A549 (cell line): ENCODE measurements around the gene PIF1. TPM values are rescaled to one million over a fixed set of nuclear protein-coding genes. Genes with fewer than 3 reads are reported as not detected.

Source experiments
- ATAC-seq, 2 experiments: fragments of 200-7000 bp in 1 of 2; fragments of >200 bp in 1 of 2; cut with Nextera tagmentation in 1 of 2; cut with Tn5 transposase in 1 of 2; 3 replicates each; pipeline versions ENCODE4 v1.8.0 to v1.9.1; 2018 to 2020; ENCODE audit warnings: mild to moderate bottlenecking in 1 of 2, moderate library complexity in 1 of 2
- CTCF ChIA-PET: fragments of 300-600 bp; sonication (Branson Sonifier 250); formaldehyde crosslinking; extraction: SDS; loops from one replicate; lab custom pipeline; 2021; ENCODE audit warnings: antibody characterized with exemption, inconsistent platforms; lab: Yijun Ruan, JAX
- POLR2A ChIA-PET: fragments of 350-600 bp; formaldehyde crosslinking; extraction: SDS; loops from one replicate; lab custom pipeline; 2021; ENCODE audit warnings: antibody characterized with exemption, inconsistent platforms; lab: Yijun Ruan, JAX
- DNase-seq, 2 experiments: peaks; one replicate each; pipeline versions ENCODE4 v3.0.0 to v3.0.0-alpha.2; 2011 to 2016; ENCODE audit warnings: low read depth in 1 of 2, low spot score in 1 of 2
- FAIRE-seq: peaks from 2 replicates; lab custom pipeline; 2011; peaks lifted over from hg19 to GRCh38; lab: Jason Lieb, UNC
- H3K27ac ChIP-seq, 2 experiments: fragments of >200 bp; sonication (Bioruptor Twin); formaldehyde crosslinking; 3 replicates each; pipeline ENCODE4 v1.5.1; 2016 to 2017
- H3K4me1 ChIP-seq: fragments of >200 bp; sonication (Bioruptor Twin); formaldehyde crosslinking; 3 replicates; pipeline ENCODE4 v1.6.1; 2016
- H3K4me2 ChIP-seq: fragments of >200 bp; sonication (Bioruptor Twin); formaldehyde crosslinking; 3 replicates; pipeline ENCODE4 v1.6.1; 2016
- H3K4me3 ChIP-seq: fragments of >200 bp; sonication (Bioruptor Twin); formaldehyde crosslinking; 3 replicates; pipeline ENCODE4 v1.5.1; 2016
- H3K9me3 ChIP-seq: fragments of >200 bp; sonication (Bioruptor Twin); formaldehyde crosslinking; 3 replicates; pipeline ENCODE4 v1.6.1; 2016
- BHLHE40 ChIP-seq: IDR thresholded peaks from 2 replicates; pipeline ENCODE4 v1.6.1; 2012; ENCODE audit warnings: low read depth, low read length, inconsistent platforms
- CBX2 ChIP-seq: fragments of 200-600 bp; sonication (generic); IDR thresholded peaks from 2 replicates; pipeline ENCODE4 v1.6.1; 2016; ENCODE audit warnings: low read depth, mild to moderate bottlenecking, borderline replicate concordance
- CHD4 ChIP-seq: fragments of 200-600 bp; sonication (generic); IDR thresholded peaks from 2 replicates; pipeline ENCODE4 v1.6.1; 2016; ENCODE audit warnings: antibody characterized with exemption, mild to moderate bottlenecking, borderline replicate concordance
- EHMT2 ChIP-seq: fragments of 200-600 bp; sonication (generic); IDR thresholded peaks from 2 replicates; pipeline ENCODE4 v1.6.1; 2016; ENCODE audit warnings: antibody characterized with exemption, low read depth, mild to moderate bottlenecking, moderate library complexity
- FOSB ChIP-seq: fragments of 250-450 bp; sonication (Bioruptor Pico); IDR thresholded peaks from 2 replicates; pipeline ENCODE4 v1.5.0; 2020; ENCODE audit warnings: mild to moderate bottlenecking, moderate library complexity
- FOXS1 ChIP-seq: fragments of 250-450 bp; sonication (Bioruptor Pico); IDR thresholded peaks from 2 replicates; pipeline ENCODE4 v1.5.0; 2020; ENCODE audit warnings: mild to moderate bottlenecking, moderate library complexity
- HDAC2 ChIP-seq: fragments of 200-600 bp; sonication (generic); IDR thresholded peaks from 2 replicates; pipeline ENCODE4 v1.6.1; 2016
- HEYL ChIP-seq: fragments of 250-450 bp; sonication (Bioruptor Pico); IDR thresholded peaks from 2 replicates; pipeline ENCODE4 v1.8.0; 2021; ENCODE audit warnings: mild to moderate bottlenecking, moderate library complexity
- HMGXB4 ChIP-seq: fragments of 250-450 bp; sonication (Bioruptor Pico); IDR thresholded peaks from 2 replicates; pipeline ENCODE4 v1.5.0; 2021; ENCODE audit warnings: mild to moderate bottlenecking, moderate library complexity, borderline replicate concordance
- HOXA7 ChIP-seq: fragments of 250-450 bp; sonication (Bioruptor Pico); IDR thresholded peaks from 2 replicates; pipeline ENCODE4 v1.5.0; 2020; ENCODE audit warnings: mild to moderate bottlenecking, moderate library complexity
- HOXB5 ChIP-seq: fragments of 250-450 bp; sonication (Bioruptor Pico); IDR thresholded peaks from 2 replicates; pipeline ENCODE4 v1.5.0; 2020; ENCODE audit warnings: mild to moderate bottlenecking, moderate library complexity
- MAX ChIP-seq: IDR thresholded peaks from 2 replicates; pipeline ENCODE4 v1.6.1; 2012
- MYC ChIP-seq: IDR thresholded peaks from 2 replicates; pipeline ENCODE4 v1.6.1; 2012; ENCODE audit warnings: mild to moderate bottlenecking, inconsistent platforms, low read length, improper control_type of control experiment, borderline replicate concordance
- PHF8 ChIP-seq: fragments of 200-600 bp; sonication (generic); IDR thresholded peaks from 2 replicates; pipeline ENCODE4 v1.6.1; 2016; ENCODE audit warnings: low read depth, mild to moderate bottlenecking, antibody characterized with exemption, moderate library complexity, borderline replicate concordance
- RAD21 ChIP-seq, 2 experiments: fragments of >200 bp in 1 of 2; sonication (Bioruptor Twin) in 1 of 2; formaldehyde crosslinking in 1 of 2; IDR thresholded peaks in 1 of 2; conservative IDR thresholded peaks in 1 of 2; 2 replicates in 1 of 2; 3 replicates in 1 of 2; pipeline ENCODE4 v1.6.1; 2012 to 2018; ENCODE audit warnings: inconsistent platforms in 1 of 2
- RARB ChIP-seq: fragments of 250-450 bp; sonication (Bioruptor Pico); IDR thresholded peaks from 2 replicates; pipeline ENCODE4 v1.8.0; 2021; ENCODE audit warnings: mild to moderate bottlenecking, moderate library complexity
- RNF2 ChIP-seq: fragments of 200-600 bp; sonication (generic); IDR thresholded peaks from 2 replicates; pipeline ENCODE4 v1.6.1; 2016; ENCODE audit warnings: low read depth, mild to moderate bottlenecking, antibody characterized with exemption, moderate library complexity, borderline replicate concordance
- ZC3H11A ChIP-seq: fragments of 450-650 bp; IDR thresholded peaks from 2 replicates; pipeline ENCODE4 v1.6.1; 2014; ENCODE audit warnings: antibody characterized with exemption, mild to moderate bottlenecking
- WGBS: methylation state at CpG from one replicate; pipeline ENCODE4 v1.1.6; 2017; ENCODE audit errors: missing lambda C conversion rate; 5-methylcytosine and 5-hydroxymethylcytosine counted together
- polyA plus RNA-seq, 4 experiments: library from polyadenylated mRNA; depleted of rRNA in 3 of 4; stranded (reverse); fragments of >200 nt; fragmentation: RNase III in 1 of 4; extraction: RNeasy Plus Mini Kit Qiagen cat#74134 plus additional on column Dnase treatment in 1 of 4; gene quantifications; 2 replicates in 3 of 4; 3 replicates in 1 of 4; pipeline ENCODE4 v1.2.3, GENCODE V29; 2011 to 2017
- TF ChIP-seq, protein P1 (sequence below): fragments of 150-350 bp; IDR thresholded peaks from 2 replicates; pipeline ENCODE4 v1.6.1; 2014; ENCODE audit warnings: low read depth, mild to moderate bottlenecking, low read length
- TF ChIP-seq, protein P2 (sequence below): fragments of >200 bp; sonication (Bioruptor Twin); formaldehyde crosslinking; IDR thresholded peaks from 3 replicates; pipeline ENCODE4 v1.5.1; 2016
- TF ChIP-seq, protein P3 (sequence below): IDR thresholded peaks from 2 replicates; pipeline ENCODE4 v1.6.1; 2012; ENCODE audit warnings: low read depth, borderline replicate concordance
- TF ChIP-seq, protein P4 (sequence below): fragments of 250-450 bp; sonication (Bioruptor Pico); IDR thresholded peaks from 2 replicates; pipeline ENCODE4 v1.5.0; 2020; ENCODE audit warnings: low read depth, mild to moderate bottlenecking, moderate library complexity

PIF1 gene
- polyA plus RNA-seq, 2 of the 4 experiments (the other 2 are of a cell fraction) = 8.5 to 24.9 TPM

DNA sequence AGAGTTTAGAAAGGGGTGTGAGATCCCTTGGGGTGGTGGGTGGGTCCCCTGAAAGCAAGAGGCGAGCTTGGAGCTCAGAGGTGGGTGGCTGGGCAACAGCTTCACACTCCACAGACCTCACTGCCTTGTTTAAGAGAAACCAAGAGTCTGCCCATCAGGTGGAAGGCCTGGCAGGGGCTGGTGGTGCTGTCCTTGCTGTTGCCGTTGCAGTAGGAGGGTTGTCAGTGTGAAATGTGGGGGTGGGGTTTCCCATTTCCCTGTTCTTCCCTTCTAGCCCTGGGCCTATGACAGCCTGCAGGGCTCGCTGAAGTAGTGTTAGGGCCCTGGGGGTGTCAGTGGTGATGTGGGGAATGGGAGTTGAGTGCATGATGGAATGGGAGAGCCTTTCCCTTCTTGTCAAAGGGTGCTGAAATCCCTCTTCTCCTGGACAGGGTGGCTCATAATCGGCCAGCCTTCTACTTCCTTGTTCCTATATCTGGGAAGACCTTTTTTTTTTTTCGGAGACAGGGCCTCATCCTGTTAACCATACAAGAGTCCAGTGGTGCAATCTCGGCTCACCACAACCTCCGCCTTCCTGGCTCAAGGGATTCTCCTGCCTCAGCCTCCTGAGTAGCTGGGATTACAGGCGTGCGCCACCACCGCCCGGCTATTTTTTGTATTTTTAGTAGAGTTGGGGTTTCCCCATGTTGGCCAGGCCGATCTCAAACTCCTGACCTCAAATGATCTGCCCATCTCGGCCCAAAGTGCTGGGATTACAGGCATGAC is 20.6 kb upstream of the PIF1 start:
- POLR2A ChIA-PET = interaction anchor here (0.6 kb wide), 1 partner anchor 31 kb away, joined by 4 read pairs; no protein-coding TSS in a partner anchor
- no peak overlapping the region for H3K4me2 ChIP-seq
- H3K4me3 ChIP-seq = no peak overlapping the region
- H3K4me1 ChIP-seq = peaks cover 13% of the 10 kb centered on the region
- H3K27ac ChIP-seq = no peak overlapping the region
- CTCF ChIA-PET = interaction anchor here (1.2 to 2.7 kb wide), 4 partner anchors 10 to 140 kb away, joined by 3 to 12 read pairs (median 4); no protein-coding TSS in a partner anchor
- H3K9me3 ChIP-seq = no peaks in the 10 kb centered on the region
- TF ChIP-seq, protein P1, sequence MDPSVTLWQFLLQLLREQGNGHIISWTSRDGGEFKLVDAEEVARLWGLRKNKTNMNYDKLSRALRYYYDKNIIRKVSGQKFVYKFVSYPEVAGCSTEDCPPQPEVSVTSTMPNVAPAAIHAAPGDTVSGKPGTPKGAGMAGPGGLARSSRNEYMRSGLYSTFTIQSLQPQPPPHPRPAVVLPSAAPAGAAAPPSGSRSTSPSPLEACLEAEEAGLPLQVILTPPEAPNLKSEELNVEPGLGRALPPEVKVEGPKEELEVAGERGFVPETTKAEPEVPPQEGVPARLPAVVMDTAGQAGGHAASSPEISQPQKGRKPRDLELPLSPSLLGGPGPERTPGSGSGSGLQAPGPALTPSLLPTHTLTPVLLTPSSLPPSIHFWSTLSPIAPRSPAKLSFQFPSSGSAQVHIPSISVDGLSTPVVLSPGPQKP = no peak
- TF ChIP-seq BHLHE40 (no peak), HEYL (CRISPR knock-in tag) (no peak), FOSB (CRISPR knock-in tag) (no peak), HOXA7 (CRISPR knock-in tag) (no peak), FOXS1 (CRISPR knock-in tag) (no peak)
- WGBS = 92% methylated on average over 13 of the region's 13 CpGs
- DNase-seq = no peak
- FAIRE-seq = no peak
- ATAC-seq = no peak

DNA sequence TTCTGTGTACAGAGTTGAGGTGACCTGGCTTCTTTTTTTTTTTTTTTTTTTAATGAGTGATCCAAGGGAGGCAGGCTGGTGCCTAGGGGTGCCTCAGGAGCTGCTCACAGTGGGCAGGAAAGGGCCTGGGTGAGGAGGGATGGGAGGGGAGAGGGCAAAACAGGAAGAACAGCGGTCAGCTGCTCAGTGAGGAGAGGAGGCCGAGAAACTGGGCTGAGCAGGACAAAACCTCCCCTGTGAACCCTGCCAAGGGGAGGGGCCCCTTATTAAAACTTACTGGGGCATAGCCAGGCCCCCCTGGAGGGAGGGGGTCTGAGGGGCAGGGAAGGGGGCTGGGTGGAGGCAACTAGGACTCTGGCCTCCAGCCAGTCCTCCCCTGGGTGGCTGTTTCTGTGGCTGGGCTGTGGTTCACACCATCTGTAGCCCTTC is 19.8 kb upstream of the PIF1 start:
- ATAC-seq (no peak), FAIRE-seq (no peak), DNase-seq (no peak)
- Histone ChIP-seq H3K27ac (no peak overlapping the region), H3K4me3 (no peak overlapping the region), H3K9me3 (no peaks in the 10 kb centered on the region), H3K4me2 (no peak overlapping the region), H3K4me1 (peaks cover 13% of the 10 kb centered on the region; the same call in 2 of the 3 replicates)
- POLR2A ChIA-PET = interaction anchor here (0.6 kb wide), 1 partner anchor 32 kb away, joined by 4 read pairs; no protein-coding TSS in a partner anchor
- TF ChIP-seq RNF2 (no peak), CBX2 (no peak)
- CTCF ChIA-PET = interaction anchor here (0.6 to 2.7 kb wide), 7 partner anchors 9 to 139 kb away, joined by 3 to 12 read pairs (median 3); no protein-coding TSS in a partner anchor
- WGBS = 90% methylated on average over 2 of the region's 2 CpGs

DNA sequence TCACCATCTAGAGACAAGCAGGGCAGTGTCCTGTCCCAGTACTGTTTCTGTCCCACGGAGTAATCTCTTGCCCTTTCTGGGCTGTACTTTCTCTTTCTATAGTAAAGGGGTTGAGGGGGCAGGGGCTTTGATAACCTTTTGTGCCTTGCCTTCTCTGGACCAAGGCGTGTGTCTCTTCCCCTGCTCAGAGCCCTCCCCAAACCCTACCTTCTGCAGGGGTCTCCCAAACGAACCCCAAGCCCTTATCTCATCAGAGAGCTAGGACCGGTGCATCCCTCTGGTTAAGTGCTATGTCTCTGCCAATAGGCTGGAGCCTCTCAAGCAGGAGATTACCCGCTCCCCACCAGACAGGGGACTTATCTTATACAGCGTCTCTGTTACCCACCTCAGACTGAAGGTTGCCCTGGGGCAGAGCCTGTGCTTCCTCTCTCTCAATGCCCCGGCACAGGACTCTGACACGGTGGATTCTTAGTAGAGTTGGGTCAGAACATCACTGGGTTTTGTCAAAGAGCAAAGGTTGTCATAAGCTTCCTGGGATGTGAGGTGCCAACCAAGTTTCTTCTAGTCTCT is 19.2 kb upstream of the PIF1 start:
- H3K4me2 ChIP-seq = no peak overlapping the region
- no peak for TF ChIP-seq RAD21 (conservative IDR thresholded peaks at IDR 0.05 in 1 of 2, IDR thresholded peaks at IDR 0.05 in 1 of 2)
- no peak for TF ChIP-seq PHF8
- no peak for TF ChIP-seq ZC3H11A
- TF ChIP-seq RARB (CRISPR knock-in tag) = no peak
- TF ChIP-seq EHMT2 = no peak
- TF ChIP-seq MYC = no peak
- TF ChIP-seq, protein P2, sequence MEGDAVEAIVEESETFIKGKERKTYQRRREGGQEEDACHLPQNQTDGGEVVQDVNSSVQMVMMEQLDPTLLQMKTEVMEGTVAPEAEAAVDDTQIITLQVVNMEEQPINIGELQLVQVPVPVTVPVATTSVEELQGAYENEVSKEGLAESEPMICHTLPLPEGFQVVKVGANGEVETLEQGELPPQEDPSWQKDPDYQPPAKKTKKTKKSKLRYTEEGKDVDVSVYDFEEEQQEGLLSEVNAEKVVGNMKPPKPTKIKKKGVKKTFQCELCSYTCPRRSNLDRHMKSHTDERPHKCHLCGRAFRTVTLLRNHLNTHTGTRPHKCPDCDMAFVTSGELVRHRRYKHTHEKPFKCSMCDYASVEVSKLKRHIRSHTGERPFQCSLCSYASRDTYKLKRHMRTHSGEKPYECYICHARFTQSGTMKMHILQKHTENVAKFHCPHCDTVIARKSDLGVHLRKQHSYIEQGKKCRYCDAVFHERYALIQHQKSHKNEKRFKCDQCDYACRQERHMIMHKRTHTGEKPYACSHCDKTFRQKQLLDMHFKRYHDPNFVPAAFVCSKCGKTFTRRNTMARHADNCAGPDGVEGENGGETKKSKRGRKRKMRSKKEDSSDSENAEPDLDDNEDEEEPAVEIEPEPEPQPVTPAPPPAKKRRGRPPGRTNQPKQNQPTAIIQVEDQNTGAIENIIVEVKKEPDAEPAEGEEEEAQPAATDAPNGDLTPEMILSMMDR = no peak
- no peak for TF ChIP-seq MAX
- no peak for TF ChIP-seq CHD4
- TF ChIP-seq, protein P3, sequence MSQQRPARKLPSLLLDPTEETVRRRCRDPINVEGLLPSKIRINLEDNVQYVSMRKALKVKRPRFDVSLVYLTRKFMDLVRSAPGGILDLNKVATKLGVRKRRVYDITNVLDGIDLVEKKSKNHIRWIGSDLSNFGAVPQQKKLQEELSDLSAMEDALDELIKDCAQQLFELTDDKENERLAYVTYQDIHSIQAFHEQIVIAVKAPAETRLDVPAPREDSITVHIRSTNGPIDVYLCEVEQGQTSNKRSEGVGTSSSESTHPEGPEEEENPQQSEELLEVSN = no peak
- TF ChIP-seq FOSB (CRISPR knock-in tag) = no peak
- TF ChIP-seq, protein P4, sequence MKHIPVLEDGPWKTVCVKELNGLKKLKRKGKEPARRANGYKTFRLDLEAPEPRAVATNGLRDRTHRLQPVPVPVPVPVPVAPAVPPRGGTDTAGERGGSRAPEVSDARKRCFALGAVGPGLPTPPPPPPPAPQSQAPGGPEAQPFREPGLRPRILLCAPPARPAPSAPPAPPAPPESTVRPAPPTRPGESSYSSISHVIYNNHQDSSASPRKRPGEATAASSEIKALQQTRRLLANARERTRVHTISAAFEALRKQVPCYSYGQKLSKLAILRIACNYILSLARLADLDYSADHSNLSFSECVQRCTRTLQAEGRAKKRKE (CRISPR knock-in tag) = no peak
- TF ChIP-seq HMGXB4 = no peak
- TF ChIP-seq HDAC2 = no peak
- TF ChIP-seq HOXB5 = no peak
- TF ChIP-seq FOXS1 (CRISPR knock-in tag) = no peak
- TF ChIP-seq, all 56 proteins: peak for 0
- no peak for FAIRE-seq
- no peak for DNase-seq
- POLR2A ChIA-PET = no interaction called here
- ATAC-seq = no peak
- Histone ChIP-seq H3K4me1 (peaks cover 13% of the 10 kb centered on the region; the same call in 2 of the 3 replicates), H3K4me3 (no peak overlapping the region), H3K27ac (no peak overlapping the region), H3K9me3 (no peaks in the 10 kb centered on the region)
- CTCF ChIA-PET = interaction anchor here (0.6 to 2.7 kb wide), 9 partner anchors 9 to 139 kb away, joined by 3 to 12 read pairs (median 4); no protein-coding TSS in a partner anchor
- WGBS = 77% methylated on average over 8 of the region's 8 CpGs
